H1 (cell line): ENCODE measurements around the gene RABGAP1. TPM values are rescaled to one million over a fixed set of nuclear protein-coding genes. Genes with fewer than 3 reads are reported as not detected.

Source experiments
- POU5F1 ChIP-seq: IDR thresholded peaks from 2 replicates; pipeline ENCODE4 v1.6.1; 2011; ENCODE audit warnings: low read depth, mild to moderate bottlenecking, low read length, moderate library complexity
- polyA plus RNA-seq, 7 experiments: library from polyadenylated mRNA; depleted of rRNA in 3 of 7; stranded (reverse) in 5 of 7; unstranded in 2 of 7; fragments of >200 nt in 5 of 7; fragments of 200-250 nt in 2 of 7; gene quantifications; 1 replicate in 5 of 7; 2 replicates in 1 of 7; 4 replicates in 1 of 7; pipeline versions ENCODE4 v1.2.1 to v1.2.3, GENCODE V29; 2011 to 2013; ENCODE audit warnings: missing spikeins in 2 of 7, mixed read lengths in 2 of 7
- total RNA-seq: library from RNA; stranded (reverse); fragmentation: NEBNext Ultra II Directional; extraction: Animal tissue kit (Norgen Biotek cat#: 25700); gene quantifications from 2 replicates; pipeline ENCODE4 v1.2.1, GENCODE V29; 2021

The RABGAP1 gene
- total and polyA plus RNA-seq, 2 of the 8 experiments (the other 6 are each of a cell fraction or from before 2014, with no cell fraction given) = 15.7 to 38.3 TPM

DNA sequence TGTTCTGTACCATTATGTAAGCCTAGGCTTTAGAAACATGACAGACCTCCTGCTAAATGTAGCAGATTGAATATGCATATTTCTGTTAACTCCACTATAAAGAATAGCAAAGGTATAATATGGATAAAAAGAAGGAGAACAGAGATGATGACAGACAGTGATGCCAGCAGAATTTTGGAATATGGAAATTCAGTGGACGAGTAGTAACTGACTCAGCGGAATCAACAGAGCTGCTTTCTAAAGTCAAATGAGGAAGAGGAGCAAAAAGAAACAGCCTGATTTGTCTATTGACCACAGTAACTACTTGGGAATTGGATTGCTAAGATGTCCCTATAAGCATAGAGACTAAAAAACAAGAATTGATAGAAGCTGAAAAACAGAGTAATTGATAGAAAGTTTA is 100.7 kb downstream of the RABGAP1 start (continued):
- TF ChIP-seq POU5F1 = no peak
